Spleen (tissue), 11 donors: Measurements from ENCODE around the gene CCNY. TPM values are rescaled to one million over a fixed set of nuclear protein-coding genes. Genes with fewer than 3 reads are reported as not detected.
A peak's percentile ranks its signal among the peaks of the same experiment; 100 is the strongest.

Source experiments
- DNase-seq: peaks from one replicate; pipeline ENCODE4 v3.0.0-alpha.2; 2020
- H3K27ac ChIP-seq, 8 donors: fragments of 200-600 bp; sonication (generic) in 7 of 8; 1 replicate in 4 of 8; 2 replicates in 4 of 8; pipeline versions ENCODE4 v1.5.0 to v1.8.0; 2016 to 2021; ENCODE audit warnings: inconsistent platforms in 4 of 8, mild to moderate bottlenecking in 4 of 8, moderate library complexity in 1 of 8
- H3K27me3 ChIP-seq, 7 donors: fragments of 200-600 bp; sonication (generic) in 6 of 7; replicated peaks in 1 of 7; 1 replicate in 4 of 7; 2 replicates in 3 of 7; pipeline versions ENCODE4 v1.5.0 to v1.8.0; 2016 to 2021; ENCODE audit warnings: inconsistent platforms in 3 of 7, mild to moderate bottlenecking in 1 of 7
- H3K36me3 ChIP-seq, 6 donors: fragments of 200-600 bp; sonication (generic) in 5 of 6; 1 replicate in 4 of 6; 2 replicates in 2 of 6; pipeline versions ENCODE4 v1.5.0 to v1.8.0; 2016 to 2021; ENCODE audit warnings: inconsistent platforms in 2 of 6
- H3K4me1 ChIP-seq, 6 donors: fragments of 200-600 bp; sonication (generic) in 5 of 6; 1 replicate in 3 of 6; 2 replicates in 3 of 6; pipeline versions ENCODE4 v1.5.0 to v1.8.0; 2016 to 2021; ENCODE audit warnings: inconsistent platforms in 3 of 6
- H3K4me3 ChIP-seq, 8 donors: fragments of 200-600 bp; sonication (generic) in 7 of 8; 1 replicate in 4 of 8; 2 replicates in 4 of 8; pipeline versions ENCODE4 v1.5.0 to v1.8.0; 2016 to 2021; ENCODE audit warnings: inconsistent platforms in 4 of 8, mild to moderate bottlenecking in 4 of 8, moderate library complexity in 2 of 8
- H3K9me3 ChIP-seq, 8 donors: fragments of 200-600 bp; sonication (generic) in 7 of 8; 1 replicate in 4 of 8; 2 replicates in 4 of 8; pipeline versions ENCODE4 v1.5.0 to v1.8.0; 2016 to 2021; ENCODE audit warnings: inconsistent platforms in 4 of 8
- POLR2A ChIP-seq, 3 donors: fragments of 450-650 bp; IDR thresholded peaks; one replicate each; pipeline ENCODE4 v1.5.1; 2017; ENCODE audit warnings: antibody characterized with exemption in 3 of 3, mild to moderate bottlenecking in 1 of 3
- POLR2AphosphoS5 ChIP-seq, 3 donors: sonication (generic); formaldehyde crosslinking; IDR thresholded peaks; one replicate each; pipeline ENCODE4 v1.5.1; 2017; ENCODE audit warnings: antibody characterized with exemption in 3 of 3
- WGBS, 5 donors: extraction: QIAGEN DNeasy Blood & Tissue Kit in 3 of 5; methylation state at CpG; one replicate each; pipeline versions ENCODE4 v1.1.5 to v1.1.7; 2013 to 2018; 5-methylcytosine and 5-hydroxymethylcytosine counted together
- intact Hi-C: fragments of 100-400 bp; cut with DNase I; formaldehyde crosslinking; loops from one replicate; pipeline ENCODE4 v1.15.0; 2023; ENCODE audit warnings: low total_unique reads
- polyA plus RNA-seq, 3 donors: library from polyadenylated mRNA; stranded (reverse); fragments of 200-250 nt; gene quantifications; one replicate each; pipeline ENCODE4 v1.2.1, GENCODE V29; 2013
- total RNA-seq, 7 donors: library from RNA; depleted of rRNA in 3 of 7; stranded (reverse); fragments of >200 nt in 3 of 7; fragmentation: NEBNext Ultra II Directional in 4 of 7; extraction: Animal tissue kit (Norgen Biotek cat#: 25700) in 4 of 7; gene quantifications; one replicate each; pipeline versions ENCODE4 v1.1.0 to v1.2.1, GENCODE V29; 2016 to 2021
- TF ChIP-seq, protein P1 (sequence below), 11 experiments: fragments of 200-600 bp in 7 of 11; fragments of 450-650 bp in 4 of 11; sonication (generic) in 4 of 11; IDR thresholded peaks in 8 of 11; conservative IDR thresholded peaks in 3 of 11; 1 replicate in 7 of 11; 2 replicates in 4 of 11; pipeline versions ENCODE4 v1.4.0 to v1.8.0; 2016 to 2021; ENCODE audit warnings: antibody characterized with exemption in 11 of 11, inconsistent platforms in 4 of 11, mild to moderate bottlenecking in 1 of 11
- donor health status: healthy with polysubstance abuse.
- donor health status: DM: no; HTN: no; CAD: no; lungs with moderate emphysema.
- donor health status: DM: no; HTN: no; CAD: no.
- donor health status: Bipolar disorder and iron deficiency.
- donor health status: healthy.
- donor health status: DM: no; HTN: no; CAD: no.
- donor health status: DM: yes; HTN: yes; CAD: no.

CCNY gene
- total and polyA plus RNA-seq, 10 donors: 21.1 to 83.1 (median 52.1) TPM

DNA sequence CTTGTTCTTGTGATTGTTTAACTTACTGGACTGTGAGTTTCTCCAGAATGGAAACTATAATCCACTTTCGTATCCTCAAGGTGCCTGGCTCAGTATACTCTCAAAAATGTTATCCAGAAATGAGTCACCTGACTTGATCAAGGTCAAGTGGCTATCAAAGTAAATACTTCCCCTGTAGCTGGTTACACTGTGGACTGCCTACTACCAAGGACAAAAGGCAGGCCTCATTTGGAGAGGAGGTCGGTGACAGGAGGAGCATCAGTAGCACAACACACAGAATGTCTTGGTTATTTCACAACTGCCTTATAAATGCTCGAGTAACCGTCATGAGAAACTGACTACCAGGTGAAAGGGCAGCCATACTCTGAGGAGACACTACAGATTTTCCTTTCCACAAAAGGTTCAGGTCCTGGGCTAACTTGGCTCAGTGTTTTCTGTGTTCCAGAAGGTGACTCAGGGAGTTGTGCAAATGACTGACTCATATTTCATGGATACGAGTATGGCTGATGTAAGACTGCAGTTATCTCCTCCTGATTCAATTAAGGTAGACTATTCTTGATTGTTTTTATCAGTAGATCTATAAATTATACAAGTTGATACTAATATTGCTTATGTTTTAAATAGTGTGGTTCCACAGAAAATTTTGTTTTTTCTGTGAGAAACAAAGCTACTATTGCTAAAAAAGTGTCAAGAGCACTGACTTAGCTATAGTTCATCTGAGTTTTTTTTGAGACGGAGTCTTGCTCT is 4.2 kb upstream of the CCNY start:
- peaks cover 19 to 85% (median 43%) of the 10 kb centered on the region in 6 donors for H3K4me1 ChIP-seq
- intact Hi-C loops: no loop called here
- H3K9me3 ChIP-seq: no peaks in the 10 kb centered on the region
- H3K27ac ChIP-seq: peak overlapping the region in 2 of 8 donors; percentile 7 to 22
- H3K27me3 ChIP-seq: no peaks in the 10 kb centered on the region
- H3K36me3 ChIP-seq: no peaks in the 10 kb centered on the region
- 59 to 73% (median 68%) methylated on average over 6 of the region's 6 CpGs for WGBS, 5 donors
- TF ChIP-seq POLR2AphosphoS5 (IDR thresholded peaks at IDR 0.05) (no peak), POLR2A (IDR thresholded peaks at IDR 0.05) (no peak)
- TF ChIP-seq, protein P1, sequence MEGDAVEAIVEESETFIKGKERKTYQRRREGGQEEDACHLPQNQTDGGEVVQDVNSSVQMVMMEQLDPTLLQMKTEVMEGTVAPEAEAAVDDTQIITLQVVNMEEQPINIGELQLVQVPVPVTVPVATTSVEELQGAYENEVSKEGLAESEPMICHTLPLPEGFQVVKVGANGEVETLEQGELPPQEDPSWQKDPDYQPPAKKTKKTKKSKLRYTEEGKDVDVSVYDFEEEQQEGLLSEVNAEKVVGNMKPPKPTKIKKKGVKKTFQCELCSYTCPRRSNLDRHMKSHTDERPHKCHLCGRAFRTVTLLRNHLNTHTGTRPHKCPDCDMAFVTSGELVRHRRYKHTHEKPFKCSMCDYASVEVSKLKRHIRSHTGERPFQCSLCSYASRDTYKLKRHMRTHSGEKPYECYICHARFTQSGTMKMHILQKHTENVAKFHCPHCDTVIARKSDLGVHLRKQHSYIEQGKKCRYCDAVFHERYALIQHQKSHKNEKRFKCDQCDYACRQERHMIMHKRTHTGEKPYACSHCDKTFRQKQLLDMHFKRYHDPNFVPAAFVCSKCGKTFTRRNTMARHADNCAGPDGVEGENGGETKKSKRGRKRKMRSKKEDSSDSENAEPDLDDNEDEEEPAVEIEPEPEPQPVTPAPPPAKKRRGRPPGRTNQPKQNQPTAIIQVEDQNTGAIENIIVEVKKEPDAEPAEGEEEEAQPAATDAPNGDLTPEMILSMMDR (IDR thresholded peaks at IDR 0.05 in 8 of 11, conservative IDR thresholded peaks at IDR 0.05 in 3 of 11): no peak
- H3K4me3 ChIP-seq: no peak overlapping the region
- no peak for DNase-seq

DNA sequence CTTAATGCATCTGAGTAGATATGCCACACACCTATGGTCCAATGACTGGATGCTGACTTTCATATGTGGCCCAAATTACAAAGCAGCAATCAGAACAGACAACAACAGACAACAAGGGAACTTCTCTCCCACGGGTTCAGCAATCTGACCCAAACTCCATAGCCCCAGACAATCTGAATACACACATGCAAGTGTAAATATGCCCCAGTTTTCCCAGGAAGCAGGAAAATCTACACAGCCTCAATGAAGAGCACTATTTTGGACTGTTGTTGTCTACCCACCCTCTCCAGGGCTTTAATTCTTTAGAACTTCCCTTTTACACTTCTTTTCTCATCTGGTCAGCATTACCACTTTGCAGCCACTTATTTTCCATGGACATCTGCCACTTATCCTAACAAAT is 2.0 kb upstream of the CCNY start:
- DNase-seq: no peak
- peak overlapping the region in 2 of 8 donors; percentile 0 to 95 for H3K4me3 ChIP-seq
- H3K27ac ChIP-seq: no peak overlapping the region
- WGBS, 5 donors: 79 to 93% (median 86%) methylated on average over 1 of the region's 1 CpG
- H3K36me3 ChIP-seq: no peaks in the 10 kb centered on the region
- intact Hi-C loops: no loop called here
- H3K4me1 ChIP-seq: peaks cover 28 to 85% (median 63%) of the 10 kb centered on the region in 6 donors
- no peaks in the 10 kb centered on the region for H3K27me3 ChIP-seq
- H3K9me3 ChIP-seq: no peaks in the 10 kb centered on the region
- TF ChIP-seq, protein P1 (IDR thresholded peaks at IDR 0.05 in 8 of 11, conservative IDR thresholded peaks at IDR 0.05 in 3 of 11): no peak
- TF ChIP-seq POLR2A (IDR thresholded peaks at IDR 0.05): no peak
- TF ChIP-seq POLR2AphosphoS5 (IDR thresholded peaks at IDR 0.05): no peak

DNA sequence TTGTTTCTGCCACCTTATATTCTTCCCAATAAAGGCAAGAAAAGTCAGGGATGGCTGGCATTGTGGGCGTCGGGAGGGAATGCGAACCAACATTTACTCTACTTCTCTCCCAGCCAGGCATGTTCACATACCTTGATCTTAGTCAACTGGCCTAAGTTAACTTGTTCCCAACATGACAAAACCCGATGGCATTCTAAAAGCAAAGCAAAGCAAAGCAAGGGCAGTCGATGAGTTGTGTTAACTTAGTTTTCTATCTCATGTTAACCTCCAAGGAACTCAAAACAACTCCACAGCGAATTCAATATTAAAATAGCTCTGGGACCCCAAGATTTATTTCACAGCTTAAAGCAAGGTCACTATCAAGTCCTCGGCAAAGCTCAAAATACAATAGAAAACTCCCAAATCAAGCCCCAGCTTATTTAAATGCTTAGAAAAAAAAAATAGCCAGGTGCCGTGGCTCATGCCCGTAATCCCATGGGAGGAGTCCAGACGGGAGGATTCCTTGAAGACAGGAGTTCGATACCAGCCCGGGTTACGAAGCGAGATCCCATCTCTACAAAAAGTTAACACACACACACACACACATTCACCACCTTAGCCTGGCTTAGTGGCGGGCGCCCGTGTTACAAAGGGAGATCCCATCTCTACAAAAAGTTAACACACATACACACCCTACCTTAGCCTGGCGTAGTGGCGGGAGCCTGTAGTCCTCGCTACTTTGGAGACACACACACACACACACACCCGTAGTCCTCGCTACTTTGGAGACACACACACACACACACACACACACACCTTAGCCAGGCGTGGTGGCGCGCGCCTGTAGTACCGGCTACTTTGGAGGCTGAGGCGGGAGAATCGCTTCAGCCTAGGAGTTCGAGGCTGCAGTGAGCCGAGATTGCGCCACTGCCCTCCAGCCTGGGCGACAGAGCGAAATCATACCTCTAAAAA is 901 bp upstream of the CCNY start:
- Histone ChIP-seq H3K9me3 (no peaks in the 10 kb centered on the region), H3K27ac (peak overlapping the region; percentile 77 to 93 (median 86)), H3K4me1 (peaks cover 28 to 90% (median 65%) of the 10 kb centered on the region in 6 donors), H3K27me3 (no peaks in the 10 kb centered on the region), H3K4me3 (peak overlapping the region; percentile 70 to 98 (median 95)), H3K36me3 (no peaks in the 10 kb centered on the region)
- intact Hi-C loops: no loop called here
- 19 to 31% (median 25%) methylated on average over 34 of the region's 34 CpGs for WGBS, 5 donors
- peak; percentile 83 for DNase-seq
- no peak for TF ChIP-seq POLR2A (IDR thresholded peaks at IDR 0.05)
- TF ChIP-seq, protein P1 (IDR thresholded peaks at IDR 0.05 in 8 of 11, conservative IDR thresholded peaks at IDR 0.05 in 3 of 11): no peak
- no peak for TF ChIP-seq POLR2AphosphoS5 (IDR thresholded peaks at IDR 0.05)
